ENCODE data around the gene PDZD2.

PDZD2 gene

GRCh38 chr5:31860726-31861433, 221.9 kb downstream of the PDZD2 start:
- DNase-seq (ENCODE audit: low read depth in 2 of 2, low spot score in 1 of 2), result no peak

GRCh38 chr5:31861601-31862000, 222.7 kb downstream of the PDZD2 start:
- no peak for DNase-seq (ENCODE audit: low read depth in 2 of 2, low spot score in 1 of 2)

- DNase-seq (ENCODE audit: low read depth in 2 of 2, low spot score in 1 of 2), result no peak
Measured at GRCh38 chr5:31863991-31864411, 225.1 kb downstream of the PDZD2 start.

- DNase-seq (ENCODE audit: low read depth in 2 of 2, low spot score in 1 of 2), result no peak
Measured at GRCh38 chr5:31866166-31866565, 227.2 kb downstream of the PDZD2 start.

GRCh38 chr5:31867219-31867618, 228.3 kb downstream of the PDZD2 start:
- DNase-seq (ENCODE audit: low read depth in 2 of 2, low spot score in 1 of 2), result no peak

GRCh38 chr5:31880449-31880848, 241.5 kb downstream of the PDZD2 start:
- DNase-seq (ENCODE audit: low read depth in 2 of 2, low spot score in 1 of 2), result no peak

- no peak for DNase-seq (ENCODE audit: low read depth in 2 of 2, low spot score in 1 of 2)
Measured at GRCh38 chr5:31884896-31885295, 246.0 kb downstream of the PDZD2 start.

- DNase-seq (ENCODE audit: low read depth in 2 of 2, low spot score in 1 of 2), result no peak
Measured at GRCh38 chr5:31886206-31886605, 247.3 kb downstream of the PDZD2 start.

- no peak for DNase-seq (ENCODE audit: low read depth in 2 of 2, low spot score in 1 of 2)
Measured at GRCh38 chr5:31887556-31887955, 248.6 kb downstream of the PDZD2 start.

GRCh38 chr5:31888564-31888963, 249.6 kb downstream of the PDZD2 start:
- no peak for DNase-seq (ENCODE audit: low read depth in 2 of 2, low spot score in 1 of 2)

GRCh38 chr5:31889001-31889561, 250.2 kb downstream of the PDZD2 start:
- DNase-seq (ENCODE audit: low read depth in 2 of 2, low spot score in 1 of 2), result no peak

- no peak for DNase-seq (ENCODE audit: low read depth in 2 of 2, low spot score in 1 of 2)
Measured at GRCh38 chr5:31890046-31890445, 251.1 kb downstream of the PDZD2 start.

- DNase-seq (ENCODE audit: low read depth in 2 of 2, low spot score in 1 of 2), result no peak
Measured at GRCh38 chr5:31894141-31894540, 255.2 kb downstream of the PDZD2 start.

- DNase-seq (ENCODE audit: low read depth in 2 of 2, low spot score in 1 of 2), result no peak
Measured at GRCh38 chr5:31895199-31895820, 256.4 kb downstream of the PDZD2 start.

GRCh38 chr5:31898036-31898632, 259.2 kb downstream of the PDZD2 start:
- no peak for DNase-seq (ENCODE audit: low read depth in 2 of 2, low spot score in 1 of 2)

- DNase-seq (ENCODE audit: low read depth in 2 of 2, low spot score in 1 of 2), result no peak
Measured at GRCh38 chr5:31900296-31900865, 261.4 kb downstream of the PDZD2 start.

GRCh38 chr5:31901807-31902530, 263.0 kb downstream of the PDZD2 start:
- no peak for DNase-seq (ENCODE audit: low read depth in 2 of 2, low spot score in 1 of 2)

GRCh38 chr5:31908396-31908795, 269.5 kb downstream of the PDZD2 start:
- DNase-seq (ENCODE audit: low read depth in 2 of 2, low spot score in 1 of 2), result no peak

GRCh38 chr5:31909073-31909472, 270.1 kb downstream of the PDZD2 start:
- no peak for DNase-seq (ENCODE audit: low read depth in 2 of 2, low spot score in 1 of 2)

GRCh38 chr5:31911291-31912265, 272.6 kb downstream of the PDZD2 start:
- no peak for DNase-seq (ENCODE audit: low read depth in 2 of 2, low spot score in 1 of 2)
